ENCODE data around the gene THAP8. TPM values are rescaled to one million over a fixed set of nuclear protein-coding genes. Genes with fewer than 3 reads are reported as not detected.

Gene THAP8
- total RNA-seq, 2 experiments from 2014 or later, result 3.1 to 3.4 TPM

DNA sequence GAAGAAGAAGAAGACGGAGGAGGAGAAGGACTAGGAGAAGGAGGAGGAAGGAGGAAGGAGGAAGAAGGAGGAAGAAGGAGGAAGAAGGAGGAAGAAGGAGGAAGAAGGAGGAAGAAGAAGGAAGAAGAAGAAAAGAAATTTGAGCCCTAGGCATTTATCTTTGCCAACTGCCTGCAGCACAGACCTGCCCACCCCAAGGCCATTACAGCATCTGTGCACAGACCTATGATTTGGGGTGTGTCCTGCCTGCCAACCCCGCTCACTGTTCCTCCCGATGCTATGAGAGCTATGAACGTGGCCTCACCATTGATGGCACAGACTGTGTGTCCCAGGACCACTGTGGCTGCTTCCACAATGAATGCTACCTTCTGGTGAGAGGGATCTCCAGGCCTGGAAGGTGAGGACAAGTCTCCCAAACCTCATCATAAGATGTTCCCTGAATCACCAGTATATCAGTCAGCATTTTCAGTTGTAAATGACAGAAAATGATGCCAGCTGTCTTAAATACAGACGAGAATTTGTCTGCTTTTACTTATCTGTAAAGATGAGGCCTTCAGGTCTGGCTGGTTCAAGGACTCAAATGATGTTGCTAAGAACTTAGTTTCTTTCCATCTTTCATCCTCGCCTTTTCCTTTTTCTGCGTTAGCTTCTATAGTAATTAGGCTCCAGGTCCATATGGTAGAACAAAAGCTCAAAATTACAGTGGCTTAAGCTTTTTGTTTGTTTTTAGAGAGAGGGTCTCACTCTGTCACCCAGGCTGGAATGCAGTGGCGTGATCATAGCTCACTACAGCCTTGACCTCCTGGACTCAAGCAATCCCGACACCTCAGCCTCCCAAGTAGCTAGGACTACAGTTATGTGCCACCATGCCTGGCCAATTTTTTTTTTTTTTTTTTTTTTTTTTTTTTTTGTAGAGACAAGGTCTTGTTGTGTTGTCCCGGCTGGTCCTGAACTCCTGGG is 63.0 kb downstream of the THAP8 start:
- H3K4me1 Mint-ChIP-seq, result peaks cover 15% of the 10 kb centered on the region
- intact Hi-C loops (cut with DNase I, micrococcal nuclease), result no loop called here
- DNase-seq, result no peak
- no peaks in the 10 kb centered on the region for H3K9me3 Mint-ChIP-seq (ENCODE audit: low read depth)
- ATAC-seq, result no peak
- peaks cover 4% of the 10 kb centered on the region for H3K36me3 Mint-ChIP-seq (ENCODE audit: low read depth)
- ChIA-PET CTCF (interaction anchor here (0.9 kb wide), 1 partner anchor 40 kb away, joined by 3 read pairs; no protein-coding TSS in a partner anchor), POLR2A (interaction anchor here (0.5 to 0.9 kb wide), 2 partner anchors 75 to 184 kb away, joined by 3 to 4 read pairs; no protein-coding TSS in a partner anchor)
- H3K4me3 Mint-ChIP-seq, result no peak overlapping the region
- peaks cover 9% of the 10 kb centered on the region for H3K27me3 Mint-ChIP-seq
- H3K27ac Mint-ChIP-seq, result no peak overlapping the region

DNA sequence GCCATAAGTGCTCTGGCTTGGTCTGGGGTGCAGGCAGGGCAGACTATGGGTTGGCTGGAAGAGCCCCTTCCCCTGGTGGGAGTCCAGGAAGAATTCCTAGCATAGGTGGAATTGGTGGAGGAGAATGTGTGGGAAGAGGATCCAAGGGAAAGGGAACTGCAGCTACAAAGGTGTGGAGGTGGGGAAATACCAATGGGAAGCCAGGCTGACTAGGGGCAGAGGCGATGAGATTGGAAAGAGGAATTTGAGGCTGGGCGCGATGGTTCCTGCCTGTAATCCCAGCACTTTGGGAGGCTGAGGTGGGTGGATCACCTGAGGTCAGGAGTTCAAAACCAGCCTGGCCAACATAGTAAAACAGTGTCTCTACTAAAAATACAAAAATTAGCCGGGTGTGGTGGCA is 63.9 kb downstream of the THAP8 start:
- Mint-ChIP-seq H3K9me3 (ENCODE audit: low read depth) (no peaks in the 10 kb centered on the region), H3K27ac (no peak overlapping the region), H3K4me1 (peaks cover 10% of the 10 kb centered on the region), H3K36me3 (ENCODE audit: low read depth) (no peaks in the 10 kb centered on the region), H3K4me3 (no peak overlapping the region), H3K27me3 (peaks cover 18% of the 10 kb centered on the region)
- ATAC-seq, result no peak
- intact Hi-C loops (cut with DNase I, micrococcal nuclease), result no loop called here
- ChIA-PET CTCF (no interaction called here), POLR2A (no interaction called here)
- DNase-seq, result no peak

GRCh38 chr19:35988824-35989223 is 65.3 kb downstream of the THAP8 start:
- no peak for ATAC-seq
- Mint-ChIP-seq H3K4me1 (peaks cover 5% of the 10 kb centered on the region), H3K27ac (no peak overlapping the region), H3K27me3 (peaks cover 28% of the 10 kb centered on the region), H3K36me3 (ENCODE audit: low read depth) (no peaks in the 10 kb centered on the region), H3K4me3 (no peak overlapping the region), H3K9me3 (ENCODE audit: low read depth) (no peaks in the 10 kb centered on the region)
- no peak for DNase-seq
- intact Hi-C loops (cut with DNase I, micrococcal nuclease), result no loop called here
- ChIA-PET CTCF (no interaction called here), POLR2A (no interaction called here)

DNA sequence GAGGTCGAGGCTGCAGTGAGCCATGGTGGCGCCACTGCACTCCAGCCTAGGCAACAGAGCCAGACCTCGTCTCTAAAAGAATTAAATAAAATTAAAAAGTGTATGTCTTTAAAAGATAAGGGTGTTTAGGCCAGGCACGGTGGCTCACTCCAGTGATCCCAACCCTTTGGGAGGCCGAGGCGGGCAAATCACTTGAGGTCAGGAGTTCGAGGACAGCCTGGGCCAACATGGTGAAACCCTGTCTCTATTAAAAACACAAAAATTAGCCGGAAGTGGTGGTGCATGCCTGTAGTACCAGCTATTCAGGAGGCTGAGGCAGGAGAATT is 66.6 kb downstream of the THAP8 start:
- Mint-ChIP-seq H3K27ac (no peak overlapping the region), H3K27me3 (peaks cover 35% of the 10 kb centered on the region), H3K36me3 (ENCODE audit: low read depth) (no peaks in the 10 kb centered on the region), H3K4me1 (peaks cover 5% of the 10 kb centered on the region), H3K4me3 (no peak overlapping the region), H3K9me3 (ENCODE audit: low read depth) (no peaks in the 10 kb centered on the region)
- no peak for DNase-seq
- intact Hi-C loops (cut with DNase I, micrococcal nuclease), result no loop called here
- CTCF ChIA-PET, result no interaction called here
- POLR2A ChIA-PET, result no interaction called here
- no peak for ATAC-seq

- Mint-ChIP-seq H3K36me3 (ENCODE audit: low read depth) (no peaks in the 10 kb centered on the region), H3K4me1 (peaks cover 5% of the 10 kb centered on the region), H3K27ac (no peak overlapping the region), H3K4me3 (peak overlapping the region; percentile 62), H3K27me3 (peaks cover 35% of the 10 kb centered on the region), H3K9me3 (ENCODE audit: low read depth) (no peaks in the 10 kb centered on the region)
- intact Hi-C loops (cut with DNase I, micrococcal nuclease), result no loop called here
- DNase-seq (peak; percentile 55), ATAC-seq (peak; percentile 80)
- ChIA-PET POLR2A (no interaction called here), CTCF (no interaction called here)
Measured at GRCh38 chr19:35986664-35987570, 67.2 kb downstream of the THAP8 start.

GRCh38 chr19:35986111-35986510 is 68.0 kb downstream of the THAP8 start:
- POLR2A ChIA-PET, result no interaction called here
- Mint-ChIP-seq H3K4me1 (peaks cover 5% of the 10 kb centered on the region), H3K27ac (no peak overlapping the region), H3K4me3 (no peak overlapping the region), H3K27me3 (peaks cover 35% of the 10 kb centered on the region), H3K9me3 (ENCODE audit: low read depth) (no peaks in the 10 kb centered on the region), H3K36me3 (ENCODE audit: low read depth) (no peaks in the 10 kb centered on the region)
- CTCF ChIA-PET, result no interaction called here
- intact Hi-C loops (cut with DNase I, micrococcal nuclease), result no loop called here
- DNase-seq, result no peak
- no peak for ATAC-seq

Other genes starting within 250 kb of the THAP8 start
- not detected for gene PRODH2, start 241.4 kb downstream of the THAP8 start, total RNA-seq
- not detected for gene NPHS1, start 201.8 kb downstream of the THAP8 start, total RNA-seq
- under 1 TPM; 0.93 to 0.98 TPM for gene KIRREL2, start 197.4 kb downstream of the THAP8 start, total RNA-seq
- gene APLP1, start 185.7 kb downstream of the THAP8 start, total RNA-seq, result 1 to 10 TPM; 2.3 to 3.0 TPM
- 10 to 100 TPM; 60.1 TPM for gene NFKBID, start 153.7 kb downstream of the THAP8 start, total RNA-seq
- gene HCST, start 151.8 kb downstream of the THAP8 start, total RNA-seq, result 10 to 100 TPM; 27.0 to 32.7 TPM
- gene TYROBP, start 146.0 kb downstream of the THAP8 start, total RNA-seq, result not detected
- 1 to 10 TPM; 7.8 to 8.3 TPM for gene LRFN3, start 117.9 kb downstream of the THAP8 start, total RNA-seq
- 10 to 100 TPM; 16.0 to 19.2 TPM for gene SDHAF1, start 59.1 kb downstream of the THAP8 start, total RNA-seq
- 1 to 10 TPM; 1.6 to 1.7 TPM for gene SYNE4, start 45.5 kb downstream of the THAP8 start, total RNA-seq
- gene ALKBH6, start 40.1 kb downstream of the THAP8 start, total RNA-seq, result 10 to 100 TPM; 40.6 to 42.2 TPM
- under 1 TPM; 0.16 to 0.42 TPM for gene CLIP3, start 21.4 kb downstream of the THAP8 start, total RNA-seq
- gene WDR62, start 612 bp upstream of the THAP8 start, total RNA-seq, result 10 to 100 TPM; 13.6 to 14.3 TPM
- gene OVOL3, start 56.9 kb upstream of the THAP8 start, total RNA-seq, result not detected
- 10 to 100 TPM; 89.6 to 97.3 TPM for gene POLR2I, start 60.6 kb upstream of the THAP8 start, total RNA-seq
- gene TBCB, start 61.2 kb upstream of the THAP8 start, total RNA-seq, result 100 to 1,000 TPM; 111 to 117 TPM
- 100 to 1,000 TPM; 345 to 452 TPM for gene CAPNS1, start 85.8 kb upstream of the THAP8 start, total RNA-seq
- gene COX7A1, start 98.2 kb upstream of the THAP8 start, total RNA-seq, result not detected
- gene ZNF565, start 160.4 kb upstream of the THAP8 start, total RNA-seq, result 1 to 10 TPM; 2.8 to 2.9 TPM
- 100 to 1,000 TPM; 105 to 111 TPM for gene ZNF146, start 160.8 kb upstream of the THAP8 start, total RNA-seq

All from activated CD4-positive, alpha-beta T cell treated with anti-CD3 and anti-CD28 coated beads for 36 hours (primary cell).